Stimulated activated CD8-positive, alpha-beta memory T cell treated with anti-CD3 and anti-CD28 coated beads, Interleukin-4, amount 100 ng/mL, for 1 hour (primary cell): Measurements from ENCODE around the gene RNF41.
A peak's percentile ranks its signal among the peaks of the same experiment; 100 is the strongest.
"Not testable (repeated sequence)": the region's sequence is repeated elsewhere in the genome, so short reads cannot be mapped to it uniquely, and the experiment has no call there.

ENCODE experiments used
- DNase-seq, 2 donors: peaks; one replicate each; pipeline ENCODE4 v3.0.0-alpha.2; 2020; ENCODE audit warnings: low read depth in 2 of 2, low spot score in 1 of 2

RNF41 gene

GRCh38 chr12:56221757-56222530 lies at the start of gene RNF41:
Gene RNF41, minus strand, starts transcription at chr12:56221922. Its CDS starts 7,875 bp downstream, at chr12:56214047.
- peak; percentile 86 for DNase-seq

- DNase-seq: no peak
These were observed 49.3 kb upstream of the RNF41 start for GRCh38 chr12:56271031-56271430.

- DNase-seq: no peak
These were observed 45.8 kb upstream of the RNF41 start for GRCh38 chr12:56267443-56268071.

GRCh38 chr12:56266693-56267442 lies 45.1 kb upstream of the RNF41 start, which contains the start of gene COQ10A:
Gene COQ10A, plus strand, starts transcription at chr12:56266942. Its CDS starts 177 bp downstream, at chr12:56267119.
- DNase-seq: peak; percentile 66 to 81

- not testable (repeated sequence) for DNase-seq
These were observed 44.5 kb upstream of the RNF41 start for GRCh38 chr12:56266068-56266692.

GRCh38 chr12:56262955-56263354 lies 41.2 kb upstream of the RNF41 start:
- DNase-seq: not testable (repeated sequence)

- DNase-seq: no peak
These were observed 39.9 kb upstream of the RNF41 start for GRCh38 chr12:56261503-56262232.

- DNase-seq: no peak
These were observed 39.2 kb upstream of the RNF41 start for GRCh38 chr12:56260921-56261320.

GRCh38 chr12:56260380-56260779 lies 38.7 kb upstream of the RNF41 start:
- DNase-seq: no peak

- DNase-seq: no peak
These were observed 37.1 kb upstream of the RNF41 start for GRCh38 chr12:56258820-56259183.

- peak; percentile 56 to 63 for DNase-seq
These were observed 36.5 kb upstream of the RNF41 start, which contains the start of gene ANKRD52 for GRCh38 chr12:56258068-56258819. Gene ANKRD52, minus strand, starts transcription at chr12:56258384. Its CDS starts 115 bp downstream, at chr12:56258269.

- no peak for DNase-seq
These were observed 35.9 kb upstream of the RNF41 start for GRCh38 chr12:56257491-56258067.

GRCh38 chr12:56257071-56257470 lies 35.3 kb upstream of the RNF41 start:
- DNase-seq: no peak

- no peak for DNase-seq
These were observed 34.7 kb upstream of the RNF41 start for GRCh38 chr12:56256326-56256960.

- DNase-seq: no peak
These were observed 33.9 kb upstream of the RNF41 start for GRCh38 chr12:56255671-56256070.

- no peak for DNase-seq
These were observed 31.4 kb upstream of the RNF41 start for GRCh38 chr12:56253091-56253490.

GRCh38 chr12:56252649-56253048 lies 30.9 kb upstream of the RNF41 start:
- DNase-seq: no peak

GRCh38 chr12:56248711-56249110 lies 27.0 kb upstream of the RNF41 start:
- DNase-seq: no peak

- DNase-seq: no peak
These were observed 26.2 kb upstream of the RNF41 start for GRCh38 chr12:56247923-56248322.
